Trophoblast cell (in vitro differentiated cells and primary cell): Measurements from ENCODE around the gene HOXB6.

ENCODE experiments used
- DNase-seq, 2 donors: peaks; one replicate each; pipeline ENCODE4 v3.0.0-alpha.2; 2016
- H2AFZ ChIP-seq: 2 replicates; pipeline ENCODE4 v1.6.1; 2013; ENCODE audit warnings: low read length, moderate library complexity, mild to moderate bottlenecking; ENCODE audit not compliant: insufficient read depth, poor library complexity
- H2AK5ac ChIP-seq: 2 replicates; pipeline ENCODE4 v1.6.1; 2013; ENCODE audit warnings: mild to moderate bottlenecking, low read length
- H2BK120ac ChIP-seq: 2 replicates; pipeline ENCODE4 v1.6.1; 2013; ENCODE audit warnings: low read length, mild to moderate bottlenecking, moderate library complexity; ENCODE audit not compliant: insufficient read depth, poor library complexity
- H2BK12ac ChIP-seq: 2 replicates; pipeline ENCODE4 v1.6.1; 2013; ENCODE audit warnings: mild to moderate bottlenecking, low read length, moderate library complexity
- H2BK5ac ChIP-seq: 2 replicates; pipeline ENCODE4 v1.6.1; 2013; ENCODE audit warnings: low read length, low read depth, moderate library complexity, mild to moderate bottlenecking; ENCODE audit not compliant: poor library complexity
- H3K14ac ChIP-seq: 2 replicates; pipeline ENCODE4 v1.6.1; 2013; ENCODE audit warnings: mild to moderate bottlenecking, low read length
- H3K18ac ChIP-seq: 2 replicates; pipeline ENCODE4 v1.6.1; 2013; ENCODE audit warnings: mild to moderate bottlenecking, low read length
- H3K23ac ChIP-seq: 2 replicates; pipeline ENCODE4 v1.6.1; 2013; ENCODE audit warnings: low read length
- H3K27ac ChIP-seq: 2 replicates; pipeline ENCODE4 v1.5.1; 2013; ENCODE audit warnings: low read depth, mild to moderate bottlenecking, inconsistent platforms, low read length, moderate library complexity
- H3K27me3 ChIP-seq: 2 replicates; pipeline ENCODE4 v1.6.1; 2013; ENCODE audit warnings: inconsistent platforms, mild to moderate bottlenecking, low read length, moderate library complexity; ENCODE audit not compliant: insufficient read depth
- H3K36me3 ChIP-seq, 2 experiments: 1 replicate in 1 of 2; 2 replicates in 1 of 2; pipeline ENCODE4 v1.6.1; 2013; ENCODE audit warnings: low read length in 2 of 2, mild to moderate bottlenecking in 2 of 2, moderate library complexity in 1 of 2; ENCODE audit not compliant: insufficient read depth in 2 of 2, control insufficient read depth in 1 of 2
- H3K4ac ChIP-seq: 2 replicates; pipeline ENCODE4 v1.6.1; 2013; ENCODE audit warnings: low read depth, mild to moderate bottlenecking, low read length, moderate library complexity
- H3K4me1 ChIP-seq, 2 experiments: 1 replicate in 1 of 2; 2 replicates in 1 of 2; pipeline ENCODE4 v1.6.1; 2013; ENCODE audit warnings: low read length in 2 of 2, mild to moderate bottlenecking in 2 of 2, moderate library complexity in 1 of 2; ENCODE audit not compliant: insufficient read depth in 2 of 2, control insufficient read depth in 1 of 2
- H3K4me2 ChIP-seq: 2 replicates; pipeline ENCODE4 v1.6.1; 2013; ENCODE audit warnings: inconsistent platforms, mild to moderate bottlenecking, low read length, moderate library complexity
- H3K4me3 ChIP-seq: 2 replicates; pipeline ENCODE4 v1.5.1; 2013; ENCODE audit warnings: mild to moderate bottlenecking, low read depth, low read length, inconsistent platforms
- H3K79me1 ChIP-seq: one replicate; pipeline ENCODE4 v1.6.1; 2013; ENCODE audit warnings: low read length
- H3K79me2 ChIP-seq: 2 replicates; pipeline ENCODE4 v1.6.1; 2013; ENCODE audit warnings: low read length, mild to moderate bottlenecking; ENCODE audit not compliant: control insufficient read depth, insufficient read depth, poor library complexity
- H3K9ac ChIP-seq: 2 replicates; pipeline ENCODE4 v1.6.1; 2013; ENCODE audit warnings: mild to moderate bottlenecking, low read length
- H3K9me3 ChIP-seq: 2 replicates; pipeline ENCODE4 v1.6.1; 2013; ENCODE audit warnings: low read depth, mild to moderate bottlenecking, control low read depth, inconsistent platforms, low read length; ENCODE audit not compliant: insufficient read depth
- H4K12ac ChIP-seq: 2 replicates; pipeline ENCODE4 v1.6.1; 2013; ENCODE audit warnings: low read depth, mild to moderate bottlenecking, low read length, moderate library complexity
- H4K8ac ChIP-seq: 2 replicates; pipeline ENCODE4 v1.6.1; 2013; ENCODE audit warnings: low read depth, mild to moderate bottlenecking, low read length, moderate library complexity
- H4K91ac ChIP-seq: one replicate; pipeline ENCODE4 v1.6.1; 2013; ENCODE audit warnings: low read depth, mild to moderate bottlenecking, low read length, moderate library complexity
- WGBS: extraction: QIAGEN DNeasy Blood & Tissue Kit; methylation state at CpG from one replicate; pipeline ENCODE4 v1.1.7; 2013; ENCODE audit warnings: missing lambda C conversion rate; ENCODE audit not compliant: insufficient read length, insufficient coverage; ENCODE audit errors: extremely low coverage; 5-methylcytosine and 5-hydroxymethylcytosine counted together

HOXB6 gene

GRCh38 chr17:48561884-48562810, 42.6 kb downstream of the HOXB6 start:
- Histone ChIP-seq H3K9me3 (peaks cover 7% of the 10 kb centered on the region), H4K12ac (no peak overlapping the region), H3K36me3 (peaks cover 0 to 2% of the 10 kb centered on the region in 2 experiments), H3K9ac (no peak overlapping the region), H3K23ac (no peak overlapping the region), H2BK12ac (no peak overlapping the region), H3K4ac (no peak overlapping the region), H3K14ac (no peak overlapping the region), H3K4me2 (no peak overlapping the region), H3K79me1 (peaks cover 3% of the 10 kb centered on the region), H3K4me3 (no peak overlapping the region), H4K8ac (no peak overlapping the region), H3K4me1 (peaks cover 8 to 14% of the 10 kb centered on the region in 2 experiments), H2BK120ac (no peak overlapping the region), H2AFZ (no peak overlapping the region), H3K18ac (no peak overlapping the region), H3K79me2 (peaks cover 3% of the 10 kb centered on the region), H3K27me3 (peaks cover 11% of the 10 kb centered on the region), H2AK5ac (no peak overlapping the region), H4K91ac (no peak overlapping the region), H2BK5ac (no peak overlapping the region), H3K27ac (no peak overlapping the region)
- DNase-seq: peak in 1 of 2 donors; percentile 4
- WGBS: no CpG with 5 or more reads among the region's 15 CpGs

GRCh38 chr17:48559840-48560817, 44.7 kb downstream of the HOXB6 start:
- whole genome bisulfite sequencing: no CpG with 5 or more reads among the region's 14 CpGs
- H3K27me3 ChIP-seq: peaks cover 7% of the 10 kb centered on the region
- peaks cover 4% of the 10 kb centered on the region for H3K79me2 ChIP-seq
- H4K91ac ChIP-seq: no peak overlapping the region
- no peak overlapping the region for H2BK5ac ChIP-seq
- H4K12ac ChIP-seq: no peak overlapping the region
- peaks cover 0 to 2% of the 10 kb centered on the region in 2 experiments for H3K36me3 ChIP-seq
- no peak overlapping the region for H3K4me2 ChIP-seq
- H3K18ac ChIP-seq: no peak overlapping the region
- peaks cover 5% of the 10 kb centered on the region for H3K79me1 ChIP-seq
- H3K4me3 ChIP-seq: no peak overlapping the region
- no peak overlapping the region for H2AFZ ChIP-seq
- no peak overlapping the region for H2BK12ac ChIP-seq
- peaks cover 13 to 15% of the 10 kb centered on the region in 2 experiments for H3K4me1 ChIP-seq
- no peak overlapping the region for H3K14ac ChIP-seq
- no peak overlapping the region for H3K23ac ChIP-seq
- H3K9me3 ChIP-seq: peaks cover 7% of the 10 kb centered on the region
- H2BK120ac ChIP-seq: no peak overlapping the region
- H3K4ac ChIP-seq: no peak overlapping the region
- no peak overlapping the region for H4K8ac ChIP-seq
- H3K9ac ChIP-seq: no peak overlapping the region
- H3K27ac ChIP-seq: no peak overlapping the region
- no peak for DNase-seq
- H2AK5ac ChIP-seq: no peak overlapping the region

- H3K4ac ChIP-seq: no peak overlapping the region
- H3K14ac ChIP-seq: no peak overlapping the region
- no peak for DNase-seq
- H2AFZ ChIP-seq: no peak overlapping the region
- no peak overlapping the region for H3K23ac ChIP-seq
- no peak overlapping the region for H2BK5ac ChIP-seq
- no peak overlapping the region for H3K4me2 ChIP-seq
- peaks cover 0 to 2% of the 10 kb centered on the region in 2 experiments for H3K36me3 ChIP-seq
- no peak overlapping the region for H3K27ac ChIP-seq
- no peak overlapping the region for H4K12ac ChIP-seq
- no peak overlapping the region for H2BK120ac ChIP-seq
- peaks cover 2% of the 10 kb centered on the region for H3K27me3 ChIP-seq
- peaks cover 13 to 14% of the 10 kb centered on the region in 2 experiments for H3K4me1 ChIP-seq
- H3K9ac ChIP-seq: no peak overlapping the region
- H3K4me3 ChIP-seq: no peak overlapping the region
- no peak overlapping the region for H2BK12ac ChIP-seq
- H3K79me2 ChIP-seq: peaks cover 8% of the 10 kb centered on the region
- H3K9me3 ChIP-seq: peaks cover 3% of the 10 kb centered on the region
- no peak overlapping the region for H4K8ac ChIP-seq
- H3K79me1 ChIP-seq: peaks cover 9% of the 10 kb centered on the region
- no CpG with 5 or more reads among the region's 16 CpGs for WGBS
- no peak overlapping the region for H3K18ac ChIP-seq
- no peak overlapping the region for H4K91ac ChIP-seq
- H2AK5ac ChIP-seq: no peak overlapping the region
Observed at GRCh38 chr17:48559122-48559839, 45.5 kb downstream of the HOXB6 start.

GRCh38 chr17:48558831-48559121, 46.0 kb downstream of the HOXB6 start:
- Histone ChIP-seq H2BK5ac (no peak overlapping the region), H3K79me2 (peaks cover 8% of the 10 kb centered on the region), H3K9me3 (peaks cover 3% of the 10 kb centered on the region), H4K91ac (no peak overlapping the region), H3K27me3 (peaks cover 2% of the 10 kb centered on the region), H2BK12ac (no peak overlapping the region), H3K79me1 (peaks cover 9% of the 10 kb centered on the region), H3K27ac (no peak overlapping the region), H3K23ac (no peak overlapping the region), H4K8ac (no peak overlapping the region), H3K36me3 (peaks cover 0 to 2% of the 10 kb centered on the region in 2 experiments), H2AFZ (no peak overlapping the region), H3K14ac (no peak overlapping the region), H2BK120ac (no peak overlapping the region), H3K4me1 (peaks cover 14 to 15% of the 10 kb centered on the region in 2 experiments), H2AK5ac (no peak overlapping the region), H4K12ac (no peak overlapping the region), H3K4me3 (no peak overlapping the region), H3K9ac (no peak overlapping the region), H3K4ac (no peak overlapping the region), H3K18ac (no peak overlapping the region), H3K4me2 (no peak overlapping the region)
- WGBS: no CpG with 5 or more reads among the region's 2 CpGs
- DNase-seq: no peak
